HepG2 (cell line): Measurements from ENCODE around the gene HYAL1. TPM values are rescaled to one million over a fixed set of nuclear protein-coding genes. Genes with fewer than 3 reads are reported as not detected.

Experiments
- ATAC-seq: fragments of 200-7000 bp; cut with Tn5 transposase; 3 replicates; pipeline ENCODE4 v1.9.1; 2020; ENCODE audit warnings: mild to moderate bottlenecking, moderate library complexity
- BruUV-seq: library from RNA; stranded (reverse); fragments of 400-500 nt; replicated peaks from 2 replicates; lab custom pipeline; 2021; lab: Mats Ljungman, UMichigan
- CTCF ChIA-PET: fragments of 300-600 bp; formaldehyde crosslinking; extraction: SDS; loops from one replicate; lab custom pipeline; 2021; ENCODE audit warnings: low total read pairs, inconsistent platforms, low intra/inter-chr PET ratio; lab: Yijun Ruan, JAX
- POLR2A ChIA-PET: fragments of 350-600 bp; sonication (Branson Sonifier 250); formaldehyde crosslinking; loops from one replicate; lab custom pipeline; 2020; ENCODE audit warnings: antibody characterized with exemption, inconsistent platforms; lab: Yijun Ruan, JAX
- DNase-seq: peaks from one replicate; pipeline ENCODE4 v3.0.0-alpha.2; 2015; ENCODE audit warnings: low spot score
- FAIRE-seq: peaks from 3 replicates; lab custom pipeline; 2011; peaks lifted over from hg19 to GRCh38; lab: Jason Lieb, UNC
- H2AFZ ChIP-seq: one replicate; pipeline ENCODE4 v1.6.1; 2011; ENCODE audit warnings: low read length, inconsistent platforms
- H3K27ac ChIP-seq: fragments of 300-600 bp; 3 replicates; pipeline ENCODE4 v1.8.0; 2011; ENCODE audit warnings: mixed run types, mild to moderate bottlenecking, mixed read lengths, low read length, inconsistent platforms; ENCODE audit not compliant: insufficient read depth; ENCODE audit errors: extremely low read length
- H3K27me3 ChIP-seq, 2 experiments: fragments of 200-600 bp in 1 of 2; 2 replicates in 1 of 2; 3 replicates in 1 of 2; pipeline versions ENCODE4 v1.6.0 to v1.8.0; 2011; ENCODE audit warnings: low read length in 2 of 2, mild to moderate bottlenecking in 2 of 2, moderate library complexity in 2 of 2, inconsistent platforms in 1 of 2; ENCODE audit not compliant: insufficient read depth in 2 of 2, control insufficient read depth in 1 of 2
- H3K36me3 ChIP-seq, 2 experiments: fragments of 200-600 bp in 1 of 2; replicated peaks in 1 of 2; 2 replicates in 1 of 2; 3 replicates in 1 of 2; pipeline versions ENCODE4 v1.5.1 to v1.8.0; 2011; ENCODE audit warnings: low read length in 2 of 2, inconsistent platforms in 1 of 2; ENCODE audit not compliant: insufficient read depth in 2 of 2, control insufficient read depth in 1 of 2
- H3K4me1 ChIP-seq: 2 replicates; pipeline ENCODE4 v1.5.1; 2012; ENCODE audit warnings: low read length, inconsistent platforms; ENCODE audit not compliant: insufficient read depth
- H3K4me2 ChIP-seq: 2 replicates; pipeline ENCODE4 v1.6.0; 2011; ENCODE audit warnings: low read depth, low read length, inconsistent platforms
- H3K4me3 ChIP-seq, 3 experiments: fragments of 200-600 bp in 1 of 3; sonication (generic), shearing (Covaris generic) in 1 of 3; replicated peaks in 1 of 3; 2 replicates each; pipeline ENCODE4 v1.5.1; 2011 to 2016; ENCODE audit warnings: low read length in 3 of 3, inconsistent platforms in 2 of 3, low read depth in 2 of 3, mild to moderate bottlenecking in 2 of 3, control low read depth in 1 of 3, mixed read lengths in 1 of 3; ENCODE audit not compliant: insufficient read depth in 1 of 3
- H3K79me2 ChIP-seq: one replicate; pipeline ENCODE4 v1.6.1; 2011; ENCODE audit warnings: low read length, inconsistent platforms; ENCODE audit not compliant: insufficient read depth
- H3K9ac ChIP-seq: 2 replicates; pipeline ENCODE4 v1.6.0; 2011; ENCODE audit warnings: mild to moderate bottlenecking, low read depth, low read length, inconsistent platforms; ENCODE audit not compliant: insufficient read depth
- H3K9me3 ChIP-seq: 2 replicates; pipeline ENCODE4 v1.5.1; 2012; ENCODE audit warnings: mild to moderate bottlenecking, low read length
- H4K20me1 ChIP-seq: 2 replicates; pipeline ENCODE4 v1.6.0; 2011; ENCODE audit warnings: inconsistent platforms, mild to moderate bottlenecking, low read length, moderate library complexity; ENCODE audit not compliant: insufficient read depth
- BCLAF1 ChIP-seq: fragments of 450-650 bp; IDR thresholded peaks from 2 replicates; pipeline ENCODE4 v1.6.1; 2017; ENCODE audit warnings: mild to moderate bottlenecking
- CREM ChIP-seq, 2 experiments: sonication (generic) in 1 of 2; formaldehyde crosslinking in 1 of 2; IDR thresholded peaks; 2 replicates each; pipeline versions ENCODE4 v1.4.0 to v1.6.1; 2016 to 2020; ENCODE audit warnings: antibody characterized with exemption in 1 of 2, mild to moderate bottlenecking in 1 of 2, missing genetic modification reagents in 1 of 2
- CTCF ChIP-seq: sonication (generic); formaldehyde crosslinking; IDR thresholded peaks from 2 replicates; pipeline ENCODE4 v1.5.0; 2020; ENCODE audit warnings: mild to moderate bottlenecking, missing genetic modification reagents, moderate library complexity
- POLR2A ChIP-seq, 2 experiments: IDR thresholded peaks; 2 replicates each; pipeline ENCODE4 v1.6.1; 2011; ENCODE audit warnings: low read depth in 2 of 2, low read length in 2 of 2, mild to moderate bottlenecking in 1 of 2, moderate library complexity in 1 of 2; ENCODE audit not compliant: insufficient read depth in 1 of 2
- ZNF501 ChIP-seq: sonication (generic); formaldehyde crosslinking; IDR thresholded peaks from 2 replicates; pipeline ENCODE4 v1.5.1; 2020; ENCODE audit warnings: mild to moderate bottlenecking, moderate library complexity, missing genetic modification reagents
- ZNF670 ChIP-seq: sonication (generic); formaldehyde crosslinking; IDR thresholded peaks from 2 replicates; pipeline ENCODE4 v1.8.0; 2022; ENCODE audit warnings: mild to moderate bottlenecking, missing genetic modification reagents, borderline replicate concordance
- ZSCAN29 ChIP-seq: sonication (generic); formaldehyde crosslinking; conservative IDR thresholded peaks from 2 replicates; pipeline ENCODE4 v1.4.0; 2020; ENCODE audit warnings: mild to moderate bottlenecking, missing genetic modification reagents
- WGBS: methylation state at CpG from one replicate; pipeline ENCODE4 v1.1.6; 2017; ENCODE audit warnings: low lambda C conversion rate; 5-methylcytosine and 5-hydroxymethylcytosine counted together
- in situ Hi-C: cut with HindIII; loops from 2 replicates; pipeline ENCODE4 v1.10.0; 2017; ENCODE audit warnings: low pct_unique_long_range_greater_than_20kb; ENCODE audit not compliant: extremely low pct_ligation_motif_present
- intact Hi-C: fragments of 100-400 bp; cut with micrococcal nuclease; formaldehyde crosslinking; loops from one replicate; pipeline ENCODE4 v1.10.0; 2022; ENCODE audit not compliant: unreplicated experiment
- polyA plus RNA-seq, 8 experiments: library from polyadenylated mRNA; depleted of rRNA in 3 of 8; stranded (reverse) in 7 of 8; unstranded in 1 of 8; fragments of >200 nt; fragmentation: Illumina TruSeq in 4 of 8; extraction: Trizol in 4 of 8; gene quantifications; 2 replicates each; pipeline versions ENCODE4 v1.2.1 to v1.2.3, GENCODE V29; 2011 to 2016; ENCODE audit warnings: low read depth in 4 of 8, missing spikeins in 1 of 8, mixed read lengths in 1 of 8; ENCODE audit not compliant: insufficient read depth in 1 of 8
- total RNA-seq, 5 experiments: library from RNA; depleted of rRNA; stranded (reverse); fragments of >200 nt; fragmentation: Illumina TruSeq; extraction: Trizol; gene quantifications; 2 replicates each; pipeline ENCODE4 v1.2.3, GENCODE V29; 2016; ENCODE audit warnings: low read depth in 1 of 5
- TF ChIP-seq, protein P1 (sequence below): sonication (generic); formaldehyde crosslinking; IDR thresholded peaks from 2 replicates; pipeline ENCODE4 v1.4.0; 2020; ENCODE audit warnings: mild to moderate bottlenecking, missing genetic modification reagents, borderline replicate concordance
- TF ChIP-seq, protein P2 (sequence below): sonication (generic); formaldehyde crosslinking; IDR thresholded peaks from 2 replicates; pipeline ENCODE4 v1.4.0; 2020; ENCODE audit warnings: mild to moderate bottlenecking, missing genetic modification reagents
- TF ChIP-seq, protein P3 (sequence below): sonication (generic); formaldehyde crosslinking; IDR thresholded peaks from 2 replicates; pipeline ENCODE4 v1.8.0; 2022; ENCODE audit warnings: mild to moderate bottlenecking, missing genetic modification reagents, moderate library complexity

HYAL1 gene
- total and polyA plus RNA-seq, 2 of the 13 experiments (the other 11 are each of a cell fraction or from before 2014, with no cell fraction given) = 76.5 to 193 TPM

DNA sequence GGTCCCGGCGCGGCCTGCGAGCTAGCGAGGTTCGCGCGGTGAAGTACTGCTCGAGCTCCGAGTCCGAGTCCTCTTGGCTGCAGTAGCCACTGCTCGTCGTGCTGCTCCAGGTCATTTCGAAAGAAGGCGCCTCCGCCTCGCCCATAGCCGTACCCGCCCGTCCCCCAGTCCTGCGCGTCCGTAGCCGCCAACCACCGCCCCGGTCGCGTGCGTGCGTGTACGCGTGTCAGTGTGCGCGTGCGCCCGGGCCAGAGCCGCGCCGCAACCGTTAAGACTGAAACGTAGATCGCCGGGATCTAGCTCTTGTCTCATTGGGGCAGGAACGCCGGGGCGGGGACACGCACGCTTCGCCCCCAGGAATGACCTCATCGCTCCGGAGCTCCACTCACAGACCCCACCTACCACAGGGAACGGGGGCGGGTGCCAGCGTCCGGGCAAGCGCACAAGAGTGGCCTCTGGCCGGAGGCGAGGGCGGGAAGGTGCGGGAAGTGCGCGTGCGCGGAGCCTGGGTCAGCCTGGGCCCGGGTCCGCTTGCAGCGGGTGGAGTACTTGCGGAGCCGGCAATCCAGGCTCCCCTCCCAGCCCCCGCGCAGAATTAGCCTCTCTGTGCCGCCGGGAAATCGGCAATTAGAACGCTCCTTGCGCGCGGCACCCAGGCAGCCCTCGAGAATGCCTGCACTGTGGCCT is 33.9 kb upstream of the HYAL1 start:
- BruUV-seq = no TSS peak
- in situ Hi-C loops (no loop called here), intact Hi-C loops (no loop called here)
- peak; percentile 89 for ATAC-seq
- Histone ChIP-seq H3K4me1 (peaks cover 58% of the 10 kb centered on the region), H3K79me2 (peaks cover 41% of the 10 kb centered on the region), H3K9ac (peak overlapping the region; percentile 95), H3K27me3 (peaks cover 1 to 2% of the 10 kb centered on the region in 2 experiments; a peak in 1 of 5 replicates), H3K9me3 (no peaks in the 10 kb centered on the region), H3K4me2 (peak overlapping the region; percentile 97), H3K27ac (peak overlapping the region; percentile 85), H2AFZ (no peak overlapping the region), H3K4me3 (peak overlapping the region; percentile 86 to 89 (median 88); a peak in 5 of 6 replicates), H4K20me1 (peaks cover 12% of the 10 kb centered on the region), H3K36me3 (peaks cover 3 to 12% of the 10 kb centered on the region in 2 experiments; a peak in 2 of 5 replicates)
- WGBS = 0% methylated on average over 4 of the region's 79 CpGs
- ChIA-PET POLR2A (interaction anchor here (0.7 to 4.7 kb wide), 35 partner anchors 9 to 1162 kb away, joined by 3 to 66 read pairs (median 6); partner anchors contain the start of genes C3orf18, CYB561D2, DCAF1 and GNAI2), CTCF (no interaction called here)
- peak; percentile 94 for FAIRE-seq
- DNase-seq = peak; percentile 98
- peak; percentile 32; the same call in 1 of the 2 replicates for TF ChIP-seq CREM (IDR thresholded peaks at IDR 0.05)
- TF ChIP-seq CREM (CRISPR knock-in tag; IDR thresholded peaks at IDR 0.05) = no peak
- no peak for TF ChIP-seq BCLAF1
- TF ChIP-seq ZSCAN29 = peak; percentile 60
- TF ChIP-seq, protein P1, sequence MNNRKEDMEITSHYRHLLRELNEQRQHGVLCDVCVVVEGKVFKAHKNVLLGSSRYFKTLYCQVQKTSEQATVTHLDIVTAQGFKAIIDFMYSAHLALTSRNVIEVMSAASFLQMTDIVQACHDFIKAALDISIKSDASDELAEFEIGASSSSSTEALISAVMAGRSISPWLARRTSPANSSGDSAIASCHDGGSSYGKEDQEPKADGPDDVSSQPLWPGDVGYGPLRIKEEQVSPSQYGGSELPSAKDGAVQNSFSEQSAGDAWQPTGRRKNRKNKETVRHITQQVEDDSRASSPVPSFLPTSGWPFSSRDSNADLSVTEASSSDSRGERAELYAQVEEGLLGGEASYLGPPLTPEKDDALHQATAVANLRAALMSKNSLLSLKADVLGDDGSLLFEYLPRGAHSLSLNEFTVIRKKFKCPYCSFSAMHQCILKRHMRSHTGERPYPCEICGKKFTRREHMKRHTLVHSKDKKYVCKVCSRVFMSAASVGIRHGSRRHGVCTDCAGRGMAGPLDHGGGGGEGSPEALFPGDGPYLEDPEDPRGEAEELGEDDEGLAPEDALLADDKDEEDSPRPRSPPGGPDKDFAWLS (CRISPR knock-in tag) = no peak; the same call in 1 of the 2 replicates
- TF ChIP-seq, protein P2, sequence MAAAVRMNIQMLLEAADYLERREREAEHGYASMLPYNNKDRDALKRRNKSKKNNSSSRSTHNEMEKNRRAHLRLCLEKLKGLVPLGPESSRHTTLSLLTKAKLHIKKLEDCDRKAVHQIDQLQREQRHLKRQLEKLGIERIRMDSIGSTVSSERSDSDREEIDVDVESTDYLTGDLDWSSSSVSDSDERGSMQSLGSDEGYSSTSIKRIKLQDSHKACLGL (CRISPR knock-in tag) = peak; percentile 91
- peak; percentile 92 for TF ChIP-seq ZNF501
- TF ChIP-seq, protein P3, sequence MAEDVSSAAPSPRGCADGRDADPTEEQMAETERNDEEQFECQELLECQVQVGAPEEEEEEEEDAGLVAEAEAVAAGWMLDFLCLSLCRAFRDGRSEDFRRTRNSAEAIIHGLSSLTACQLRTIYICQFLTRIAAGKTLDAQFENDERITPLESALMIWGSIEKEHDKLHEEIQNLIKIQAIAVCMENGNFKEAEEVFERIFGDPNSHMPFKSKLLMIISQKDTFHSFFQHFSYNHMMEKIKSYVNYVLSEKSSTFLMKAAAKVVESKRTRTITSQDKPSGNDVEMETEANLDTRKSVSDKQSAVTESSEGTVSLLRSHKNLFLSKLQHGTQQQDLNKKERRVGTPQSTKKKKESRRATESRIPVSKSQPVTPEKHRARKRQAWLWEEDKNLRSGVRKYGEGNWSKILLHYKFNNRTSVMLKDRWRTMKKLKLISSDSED (CRISPR knock-in tag) = no peak
- TF ChIP-seq CTCF (CRISPR knock-in tag) = peak; percentile 2; the same call in 1 of the 2 replicates
- peak in 1 of 2 experiments; percentile 61; a peak in 2 of 4 replicates for TF ChIP-seq POLR2A (IDR thresholded peaks at IDR 0.05; ENCODE audit: insufficient read depth in 1 of 2, low read depth in 2 of 2, low read length in 2 of 2)
- no peak for TF ChIP-seq ZNF670 (CRISPR knock-in tag)
